ENCODE data around the gene OMD.
A peak's percentile ranks its signal among the peaks of the same experiment; 100 is the strongest.
"Not testable (repeated sequence)": the region's sequence is repeated elsewhere in the genome, so short reads cannot be mapped to it uniquely, and the experiment has no call there.

OMD gene
- total RNA-seq: 0 reads per million in 2 donors

GRCh38 chr9:92424340-92424739 lies at the start of gene OMD:
Gene OMD (minus strand): TSS chr9:92424471. CDS start chr9:92417558, 6,913 bp downstream.
- no peak for DNase-seq

DNA sequence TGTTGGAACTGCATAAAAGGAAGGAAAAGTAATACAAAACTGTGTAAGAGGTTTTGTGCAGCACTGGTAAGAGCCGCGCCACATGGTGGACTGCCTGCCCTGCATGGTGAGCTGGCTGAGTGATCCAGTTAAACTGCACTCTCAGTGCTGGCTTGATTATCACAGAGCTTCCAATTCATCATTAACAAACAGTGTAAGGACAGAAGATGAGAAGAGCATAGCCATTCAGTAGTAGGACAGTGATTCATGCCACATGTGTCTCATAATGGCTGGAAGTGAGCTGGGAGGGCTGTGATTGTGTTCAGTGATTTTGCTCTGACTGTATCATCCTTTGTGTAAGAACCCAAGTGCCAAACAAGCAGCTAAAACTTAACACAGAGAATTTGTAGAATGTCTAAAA lies 43.9 kb upstream of the OMD start:
- DNase-seq: no peak

GRCh38 chr9:92467511-92467910 lies 43.2 kb upstream of the OMD start:
- DNase-seq: no peak

DNA sequence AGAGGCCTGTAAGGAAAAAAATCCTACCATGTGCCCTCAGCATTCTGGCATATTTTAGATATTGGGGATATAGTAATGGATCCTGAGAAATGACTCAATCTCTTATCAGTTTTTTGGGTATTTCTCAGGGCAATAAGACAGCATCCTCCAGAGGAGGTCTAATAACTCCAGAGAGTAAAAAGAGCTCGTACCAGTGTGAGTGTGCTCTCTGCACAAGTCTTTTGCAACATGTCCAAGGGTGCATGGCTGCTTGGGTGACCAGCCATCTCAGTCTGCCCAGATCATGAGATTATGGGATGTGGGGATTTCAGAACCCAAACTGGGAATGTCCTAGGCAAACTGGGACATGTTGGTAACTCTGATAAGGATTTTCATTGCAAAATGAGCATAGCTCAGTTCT lies 42.8 kb upstream of the OMD start:
- no peak for DNase-seq

- no peak for DNase-seq
Observed at GRCh38 chr9:92463984-92464383, 39.7 kb upstream of the OMD start.

- DNase-seq: no peak
Observed at GRCh38 chr9:92463387-92463786, 39.1 kb upstream of the OMD start.

GRCh38 chr9:92457576-92457975 lies 33.3 kb upstream of the OMD start:
- no peak for DNase-seq

- peak in 1 of 5 experiments; percentile 36 for DNase-seq
Observed at GRCh38 chr9:92455217-92455616, 30.9 kb upstream of the OMD start.

DNA sequence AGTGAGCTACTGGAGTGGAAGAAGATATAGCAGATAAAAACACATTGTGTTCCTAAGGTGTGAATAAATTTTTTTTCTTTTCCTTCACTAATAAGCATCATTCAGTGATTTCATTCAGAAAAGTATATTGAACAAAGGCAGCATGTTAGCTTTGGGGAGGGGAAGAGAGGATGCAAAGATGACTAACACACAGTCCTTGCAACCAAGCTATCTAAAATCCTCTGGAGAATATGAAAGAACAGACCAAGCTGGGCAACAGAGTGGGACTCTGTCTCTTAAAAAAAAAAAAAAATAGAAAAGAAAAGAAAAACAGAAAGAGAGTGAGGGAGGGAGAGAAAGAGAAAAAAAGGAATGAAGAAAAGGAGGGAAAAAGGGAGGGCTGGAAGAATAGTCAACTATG lies 22.3 kb upstream of the OMD start:
- DNase-seq: no peak

- no peak for DNase-seq
Observed at GRCh38 chr9:92444841-92445240, 20.6 kb upstream of the OMD start.

- peak in 2 of 5 experiments; percentile 20 to 92 for DNase-seq
Observed at GRCh38 chr9:92440751-92441046, 16.4 kb upstream of the OMD start.

- DNase-seq: no peak
Observed at GRCh38 chr9:92439921-92440750, 15.9 kb upstream of the OMD start.

- DNase-seq: peak in 1 of 5 experiments; percentile 15
Observed at GRCh38 chr9:92438900-92439526, 14.7 kb upstream of the OMD start.

- peak in 1 of 5 experiments; percentile 58 for DNase-seq
Observed at GRCh38 chr9:92435263-92435662, 11.0 kb upstream of the OMD start.

DNA sequence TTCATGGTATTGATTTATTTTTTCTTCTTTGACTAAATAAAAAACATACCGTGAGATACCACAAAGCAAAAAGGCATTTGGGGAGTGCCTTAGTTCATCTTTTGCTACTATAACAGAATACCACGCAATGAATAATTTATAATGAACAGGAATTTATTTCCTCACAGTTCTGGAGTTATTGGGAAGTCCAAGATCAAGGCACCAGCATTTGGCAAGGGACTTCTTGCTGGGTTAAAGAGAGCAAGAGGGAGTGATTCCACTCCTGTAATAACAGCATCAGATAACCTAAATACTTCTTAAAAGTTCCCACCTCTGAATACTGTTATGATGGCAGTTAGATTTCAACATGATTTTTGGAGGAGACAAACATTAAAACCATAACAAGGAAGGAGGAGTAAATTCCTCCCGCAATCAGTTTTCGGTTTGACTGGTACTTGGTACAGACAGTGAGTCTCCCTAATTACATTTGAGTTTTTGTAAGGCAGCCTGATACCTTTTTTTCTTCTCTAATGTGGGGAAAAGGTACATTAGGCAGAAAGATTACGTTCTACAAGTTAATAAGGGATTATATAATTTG lies 8.8 kb upstream of the OMD start:
- DNase-seq: peak in 1 of 5 experiments; percentile 62

GRCh38 chr9:92432350-92432749 lies 8.1 kb upstream of the OMD start:
- no peak for DNase-seq

DNA sequence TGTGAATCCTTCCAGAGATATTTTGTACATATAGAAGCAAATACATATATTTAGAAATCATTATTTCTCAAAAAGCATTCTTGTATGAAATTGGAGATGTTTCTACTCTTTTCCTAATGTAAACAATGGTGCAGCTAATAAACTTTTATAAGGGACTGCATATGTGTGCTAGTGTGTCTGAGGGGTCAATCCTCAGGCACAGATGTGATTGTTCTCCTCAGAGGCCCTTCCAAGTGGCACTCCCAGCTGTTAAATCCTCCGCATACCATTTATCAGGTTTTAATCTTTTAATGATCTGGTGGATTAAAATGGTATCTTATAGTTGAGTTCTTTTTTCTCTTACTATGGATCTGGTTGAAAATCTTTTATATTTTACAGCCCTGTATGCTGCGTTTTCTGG lies 5.6 kb upstream of the OMD start:
- no peak for DNase-seq

- DNase-seq: no peak
Observed at GRCh38 chr9:92426501-92427145, 2.4 kb upstream of the OMD start.

DNA sequence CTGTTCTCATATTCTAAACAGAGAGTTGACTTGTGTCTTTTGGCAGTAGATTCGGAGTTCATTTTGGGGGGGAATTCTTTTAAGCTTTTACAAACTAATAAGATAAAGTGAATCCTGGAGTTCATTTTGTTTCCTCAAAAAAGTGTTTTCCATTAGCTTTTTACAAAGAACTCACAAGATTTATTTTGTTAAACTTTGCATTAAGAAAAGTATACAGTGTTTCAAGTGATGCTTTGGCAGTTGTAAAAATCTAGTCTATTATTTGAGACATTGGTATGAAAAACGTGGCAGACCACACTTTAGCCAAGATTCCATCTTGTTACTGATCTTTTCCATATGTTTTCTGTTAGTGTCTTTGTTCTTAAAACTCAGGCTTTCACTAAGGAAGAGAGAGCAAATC lies 1.2 kb upstream of the OMD start:
- no peak for DNase-seq

- no peak for DNase-seq
Observed at GRCh38 chr9:92423612-92424011, 659 bp downstream of the OMD start.

DNA sequence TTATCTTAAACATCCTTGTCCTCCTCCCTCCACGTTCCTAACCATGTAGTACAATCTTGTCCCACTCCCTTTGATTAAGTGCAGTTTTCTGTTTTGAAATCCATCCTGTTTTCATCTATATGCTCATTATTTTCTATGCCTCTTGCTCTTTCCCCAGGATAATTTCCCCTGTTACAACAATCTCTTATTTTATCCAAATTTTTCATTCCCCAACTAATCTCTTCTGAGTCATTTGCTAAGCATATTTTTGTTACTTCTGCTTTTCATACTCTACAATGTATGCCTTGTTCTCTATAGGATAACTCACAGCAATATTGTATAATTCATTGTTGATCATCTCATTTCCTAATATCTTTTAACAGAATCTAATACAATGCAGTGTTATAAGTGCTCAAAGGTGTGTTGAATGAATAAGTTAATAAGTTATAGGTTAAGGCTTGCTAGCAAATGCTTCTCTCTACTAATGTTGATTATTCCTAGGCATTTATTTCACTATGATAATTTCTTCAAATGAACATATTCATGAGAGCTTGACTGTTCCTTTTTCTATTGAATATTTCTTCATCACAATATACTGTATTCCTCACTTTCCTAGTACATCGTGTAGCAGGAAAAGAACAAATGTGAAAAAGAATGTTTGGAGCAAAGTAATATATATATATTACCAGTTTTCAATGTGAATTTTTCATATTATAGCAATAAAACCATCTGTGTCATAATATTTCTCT lies 1.5 kb downstream of the OMD start:
- no peak for DNase-seq

DNA sequence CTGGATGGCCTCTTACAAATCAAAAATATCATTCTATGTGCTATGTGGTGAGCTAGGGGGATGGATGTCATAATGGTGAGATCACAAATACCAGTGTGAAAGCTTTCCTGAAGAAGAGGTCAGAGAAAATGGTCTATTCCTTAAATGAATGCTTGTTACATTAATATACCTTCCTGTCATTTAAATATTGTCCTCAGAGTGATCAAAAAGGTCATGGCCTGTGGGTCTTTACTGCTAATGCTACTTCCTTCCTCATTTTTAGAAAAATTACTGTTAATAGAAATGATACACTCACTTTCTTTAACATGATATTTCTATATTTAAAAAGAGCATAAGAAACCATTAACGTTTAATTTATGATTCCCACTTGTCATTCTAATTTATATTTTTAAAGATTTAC lies 9.7 kb downstream of the OMD start:
- no peak for DNase-seq

- DNase-seq: not testable (repeated sequence)
Observed at GRCh38 chr9:92411157-92411556, 13.1 kb downstream of the OMD start.

All from T-helper 2 cell (primary cell).